Skin of body (tissue), 2 donors: ENCODE data around the gene GALNTL6. TPM values are rescaled to one million over a fixed set of nuclear protein-coding genes. Genes with fewer than 3 reads are reported as not detected.
"Not testable (repeated sequence)": the region's sequence is repeated elsewhere in the genome, so short reads cannot be mapped to it uniquely, and the experiment has no call there.

Experiments
- DNase-seq: peaks from one replicate; lab custom pipeline; 2025; lab: John Stamatoyannopoulos, UW
- total RNA-seq: library from RNA; depleted of rRNA; stranded (reverse); fragments of >200 nt; gene quantifications from one replicate; pipeline ENCODE4 v1.2.3, GENCODE V29; 2014

GALNTL6 gene
- total RNA-seq, 1 donor from 2014 or later: 0.99 TPM

DNA sequence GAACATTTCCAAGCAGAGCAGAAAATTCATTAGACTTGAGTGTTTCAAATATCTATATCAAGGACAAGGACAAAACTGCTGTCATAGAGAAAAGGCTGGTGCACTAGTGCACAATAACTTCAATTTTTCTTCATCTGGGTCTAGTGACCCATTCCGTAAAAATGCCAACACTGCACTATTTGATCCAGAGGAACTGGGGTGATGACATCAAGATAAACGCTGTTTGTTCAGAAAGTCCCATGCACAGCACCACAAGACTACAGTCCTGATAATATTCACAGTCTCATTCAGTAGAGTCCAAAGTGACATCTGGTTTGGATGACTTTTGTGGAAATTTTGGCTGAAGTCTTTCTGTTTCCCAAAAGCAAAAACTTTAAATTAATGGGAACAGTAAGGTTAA is 1051.9 kb downstream of the GALNTL6 start:
- no peak for DNase-seq

DNA sequence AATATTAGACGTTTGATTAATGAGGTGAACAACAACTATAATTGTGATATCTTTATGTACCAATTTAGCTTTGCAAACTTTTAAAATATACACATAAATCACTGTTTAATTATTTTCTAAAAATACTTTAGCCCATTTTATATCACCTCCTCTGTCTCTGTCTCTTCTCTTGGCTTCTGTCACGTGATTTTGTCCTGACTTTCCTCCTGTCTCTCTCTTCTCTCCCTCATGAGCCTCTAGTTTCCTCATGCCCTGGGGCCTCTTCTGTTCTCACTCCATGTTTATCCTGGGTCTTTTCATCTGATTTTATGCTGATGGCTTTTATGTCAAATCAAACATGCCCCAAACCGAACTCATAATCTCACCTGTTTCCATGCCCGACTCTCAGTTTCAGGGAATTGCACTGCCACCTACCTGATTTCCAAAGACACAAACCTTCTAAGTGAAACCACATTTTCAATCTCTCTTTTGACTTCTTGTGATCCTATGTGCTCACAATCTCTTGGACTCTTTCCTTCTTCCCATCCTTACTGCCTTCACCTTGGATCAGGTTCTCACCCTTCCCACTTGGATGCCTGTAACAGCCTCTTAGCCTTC is 1052.4 kb downstream of the GALNTL6 start:
- no peak for DNase-seq

DNA sequence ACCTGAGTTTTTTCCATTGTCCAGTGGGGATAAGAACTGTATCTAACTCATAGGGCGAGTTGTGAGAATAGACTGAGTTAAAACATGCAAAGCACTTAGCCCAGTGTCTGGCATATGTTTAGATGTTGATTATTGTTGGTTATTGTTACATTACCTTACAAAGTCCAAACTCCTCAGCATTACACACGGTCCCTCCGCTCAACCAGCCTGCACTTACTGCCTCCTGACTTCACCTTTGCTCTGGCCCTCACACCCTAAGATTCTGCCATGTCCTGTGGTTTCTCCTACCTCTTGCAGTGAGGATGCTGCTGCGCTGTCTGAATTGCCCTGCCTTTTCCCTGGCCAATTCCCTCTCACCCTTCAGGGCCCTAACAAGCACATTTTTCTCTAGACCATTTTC is 1053.2 kb downstream of the GALNTL6 start:
- DNase-seq: no peak

DNA sequence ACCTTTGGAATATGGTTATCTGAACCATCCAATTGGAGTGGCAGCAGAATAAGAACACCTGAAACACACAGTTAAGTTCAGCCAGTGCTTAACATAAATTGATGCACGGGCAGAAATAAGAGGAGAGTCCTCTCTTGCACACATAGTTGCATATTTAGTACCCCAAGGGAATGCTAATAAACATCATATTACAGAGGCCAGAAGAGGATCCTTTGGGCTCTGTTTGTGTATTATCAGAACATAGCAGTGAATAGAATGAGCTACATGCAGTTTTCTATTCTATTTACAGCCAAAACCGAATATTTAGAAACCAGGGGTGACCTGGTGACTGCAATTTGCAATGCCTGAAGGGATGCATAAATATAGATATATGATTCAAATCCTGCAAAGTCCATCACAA is 1054.6 kb downstream of the GALNTL6 start:
- DNase-seq: no peak

DNA sequence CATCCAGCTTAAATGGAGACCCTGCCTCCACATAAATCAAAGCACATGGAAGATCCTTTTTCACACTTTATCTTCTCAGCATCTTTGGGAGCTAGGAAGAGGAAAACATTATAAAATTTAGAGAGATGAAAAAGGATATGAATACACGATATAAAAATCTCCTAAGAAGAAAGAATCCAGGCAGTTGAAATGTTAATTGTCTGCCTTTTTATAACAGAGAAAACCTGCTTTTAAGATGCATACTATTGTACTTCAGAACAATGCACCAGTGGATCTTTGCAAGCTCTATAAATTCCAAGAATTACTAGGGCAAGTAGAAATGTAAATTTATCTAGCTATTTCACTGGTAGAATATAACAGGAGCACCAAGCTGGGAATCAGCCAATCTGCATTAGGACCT is 1055.1 kb downstream of the GALNTL6 start:
- DNase-seq: no peak

DNA sequence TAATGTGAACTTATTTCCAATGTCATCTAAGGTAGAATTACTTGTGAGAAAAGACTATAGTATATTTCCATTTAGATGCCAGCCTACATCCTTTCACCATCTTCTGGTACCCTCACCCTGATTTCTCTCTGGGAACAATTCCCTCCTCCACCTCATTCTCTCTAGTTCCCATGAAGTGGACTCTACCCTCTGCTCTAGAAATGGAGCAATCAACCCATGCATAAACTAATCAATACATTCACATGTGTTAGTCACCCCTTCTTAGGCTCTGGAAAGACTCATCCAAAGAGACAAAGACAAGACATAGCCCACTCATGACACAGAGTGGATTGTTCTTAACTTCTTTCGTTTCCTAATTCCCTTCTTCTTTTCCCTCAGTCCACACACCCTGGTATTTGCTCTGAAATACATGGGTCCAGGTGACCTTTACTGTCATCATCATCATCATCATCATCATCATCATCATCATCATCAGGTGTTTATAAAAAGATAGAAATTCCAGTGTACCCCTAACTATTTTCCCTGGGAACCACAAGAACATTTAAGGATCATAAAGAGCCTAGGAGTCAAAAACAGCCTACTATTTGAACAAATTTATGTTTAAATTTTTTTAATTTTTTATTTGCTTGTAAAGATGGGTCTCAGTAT is 1056.5 kb downstream of the GALNTL6 start:
- no peak for DNase-seq

DNA sequence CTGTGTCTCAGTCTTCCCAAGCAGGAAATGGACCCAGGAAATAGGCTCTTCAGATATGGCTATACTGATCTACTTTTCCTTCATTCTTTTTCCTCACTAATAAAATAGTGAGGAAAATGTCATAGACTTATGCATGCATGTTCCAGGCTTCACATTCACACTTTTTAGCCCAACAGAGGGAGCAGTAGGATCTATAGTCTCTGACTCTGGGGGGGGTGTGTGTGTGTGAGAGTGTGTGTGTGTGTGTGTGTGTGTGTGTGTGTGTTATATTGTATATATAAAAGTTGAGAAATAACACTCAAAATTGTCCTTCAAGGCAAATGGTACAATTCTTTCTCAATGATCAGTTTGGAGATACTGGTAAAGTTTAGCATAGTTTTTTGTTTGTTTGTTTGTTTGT is 1058.2 kb downstream of the GALNTL6 start:
- no peak for DNase-seq

DNA sequence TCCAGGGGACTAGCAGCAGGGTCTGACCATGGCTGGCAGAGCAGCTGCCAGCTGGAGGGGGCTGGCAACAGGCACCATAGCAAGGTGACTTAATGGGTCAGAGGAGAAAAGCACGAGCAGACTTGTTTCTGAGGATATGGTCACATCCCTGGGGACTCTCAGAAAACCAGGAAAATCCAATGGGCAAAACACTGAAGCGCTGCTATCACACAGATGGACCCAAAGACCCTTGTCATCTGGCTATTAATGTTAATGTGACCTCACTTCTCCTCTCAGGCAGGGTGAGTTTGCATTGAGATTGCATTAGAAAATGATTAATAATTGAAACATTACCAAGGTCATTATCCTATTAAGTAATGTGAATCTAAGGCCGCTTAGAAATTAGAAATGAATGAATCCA is 1061.7 kb downstream of the GALNTL6 start:
- no peak for DNase-seq

DNA sequence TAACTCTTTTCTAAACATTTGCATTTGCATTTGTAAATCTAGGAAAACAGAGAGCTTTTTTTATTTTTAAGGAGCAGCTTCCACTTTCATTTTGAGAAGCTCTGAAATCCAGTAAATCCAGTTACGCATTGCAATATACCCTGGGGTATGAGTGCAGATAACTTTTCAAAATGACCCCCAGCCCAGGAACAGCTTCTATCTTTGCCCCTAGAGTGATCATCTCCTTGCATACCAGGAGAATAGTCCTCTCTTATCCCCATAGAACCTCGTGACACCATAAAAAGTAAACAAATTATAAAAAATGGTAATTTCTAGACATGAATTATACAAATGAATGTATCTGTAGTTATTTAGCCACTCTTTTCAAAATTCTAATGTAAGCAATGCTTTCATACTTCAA is 1063.2 kb downstream of the GALNTL6 start:
- no peak for DNase-seq

DNA sequence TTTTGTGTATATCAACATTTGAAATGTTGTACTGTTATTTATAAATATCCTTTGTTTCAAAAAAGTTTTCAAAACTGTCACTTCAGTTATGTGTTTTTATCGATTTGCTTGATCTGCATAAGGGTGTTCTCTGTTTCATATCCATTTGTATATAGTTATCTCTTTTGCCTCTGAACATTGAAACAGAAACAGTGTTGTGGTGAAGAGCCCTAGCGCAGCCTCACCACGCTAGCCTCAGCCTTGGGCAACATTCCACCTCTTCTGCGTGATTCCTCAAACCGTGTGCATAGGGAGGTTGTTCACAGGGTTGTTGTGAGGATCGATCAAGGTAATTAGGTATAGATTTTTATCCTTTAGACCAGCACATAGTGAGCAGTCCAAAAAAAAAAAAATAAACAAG is 1068.4 kb downstream of the GALNTL6 start:
- no peak for DNase-seq

DNA sequence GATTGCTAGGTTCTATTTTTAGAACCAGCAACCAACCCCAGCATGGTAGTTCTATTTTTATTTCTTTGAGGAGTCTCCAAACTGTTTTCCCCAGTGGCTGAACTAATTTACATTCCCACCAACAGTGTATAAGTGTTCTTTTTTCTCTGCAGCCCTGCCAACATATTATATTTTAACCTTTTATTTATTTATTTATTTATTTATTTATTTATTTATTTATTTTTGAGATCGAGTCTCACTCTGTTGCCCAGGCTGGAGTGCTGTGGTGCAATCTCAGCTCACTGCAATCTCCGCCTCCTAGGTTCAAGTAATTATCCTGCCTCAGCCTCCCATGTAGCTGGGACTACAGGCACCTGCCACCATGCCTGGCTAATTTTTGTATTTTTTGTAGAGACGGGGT is 1074.2 kb downstream of the GALNTL6 start:
- not testable (repeated sequence) for DNase-seq

DNA sequence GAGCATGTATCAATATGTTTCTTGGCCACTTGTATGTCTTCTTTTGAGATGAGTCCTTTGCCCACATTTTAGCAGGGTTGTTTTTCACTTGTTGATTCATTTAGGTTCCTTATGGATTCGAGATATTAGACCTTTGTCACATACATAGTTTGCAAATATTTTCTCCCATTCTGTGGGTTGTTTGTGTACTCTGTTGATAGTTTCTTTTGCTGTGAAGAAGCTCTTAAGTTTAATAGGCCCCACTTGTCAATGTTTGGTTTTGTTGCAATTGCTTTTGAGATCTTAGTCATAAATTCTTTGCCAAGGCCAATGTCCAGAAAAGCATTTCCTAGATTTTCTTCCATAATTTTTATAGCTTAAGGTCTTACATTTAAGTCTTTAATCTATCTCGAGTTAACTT is 1074.8 kb downstream of the GALNTL6 start:
- DNase-seq: no peak

DNA sequence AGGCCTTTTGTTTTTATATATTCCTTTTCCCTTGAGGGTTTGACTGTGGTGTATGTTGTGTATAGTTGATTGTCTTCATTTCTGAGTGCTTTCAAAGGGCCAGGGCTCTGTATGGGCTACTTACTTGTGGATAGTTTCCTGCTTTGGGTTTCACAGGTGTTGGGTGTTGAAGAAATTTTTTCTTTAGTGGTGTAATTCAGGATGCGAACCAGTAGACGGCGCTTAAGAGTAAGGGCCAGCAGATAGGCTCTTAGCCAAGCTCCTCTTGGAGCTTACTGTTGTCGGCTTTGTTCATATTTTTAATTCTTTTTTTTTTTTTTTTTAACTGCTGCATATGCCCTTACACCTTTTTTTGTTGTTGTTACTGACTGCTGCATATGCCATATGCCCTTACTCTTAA is 1079.1 kb downstream of the GALNTL6 start:
- DNase-seq: no peak

DNA sequence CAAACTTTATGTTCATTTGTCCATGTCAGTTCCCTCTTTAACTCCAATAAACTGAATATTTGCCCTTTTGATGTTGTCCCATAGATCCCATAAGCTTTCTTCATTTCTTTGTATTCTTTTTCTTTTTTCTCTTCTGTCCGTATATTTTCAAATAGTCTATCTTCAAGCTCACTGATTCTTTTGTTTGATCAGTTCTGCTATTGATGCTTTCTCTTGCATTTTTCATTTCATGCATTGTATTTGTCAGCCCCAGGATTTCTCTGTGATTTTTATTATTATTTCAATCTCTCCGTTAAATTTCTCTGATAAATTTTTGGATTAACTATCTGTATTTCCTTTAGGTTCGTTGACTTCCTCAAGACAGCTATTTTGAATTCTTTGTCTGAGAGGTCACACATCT is 1082.5 kb downstream of the GALNTL6 start:
- no peak for DNase-seq

DNA sequence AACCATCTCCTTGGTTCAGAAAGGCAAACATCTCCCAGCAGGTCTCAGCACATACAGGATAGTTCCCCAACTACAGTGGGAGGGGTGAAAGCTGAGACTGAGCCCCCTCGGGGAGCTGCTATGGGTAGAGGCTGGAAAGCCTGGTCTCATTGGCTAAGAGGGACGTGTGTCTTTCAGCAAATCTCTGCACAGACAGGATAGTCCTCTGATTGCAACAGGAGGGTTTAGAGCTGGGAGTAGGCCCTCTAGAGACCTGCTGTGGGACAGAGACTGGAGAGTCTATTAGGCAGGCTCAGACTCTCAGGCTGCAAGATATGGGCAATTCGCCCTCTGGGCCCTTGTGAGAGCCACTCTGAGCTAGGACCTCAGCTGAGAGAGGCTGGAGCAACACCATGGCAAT is 1083.8 kb downstream of the GALNTL6 start:
- DNase-seq: no peak

DNA sequence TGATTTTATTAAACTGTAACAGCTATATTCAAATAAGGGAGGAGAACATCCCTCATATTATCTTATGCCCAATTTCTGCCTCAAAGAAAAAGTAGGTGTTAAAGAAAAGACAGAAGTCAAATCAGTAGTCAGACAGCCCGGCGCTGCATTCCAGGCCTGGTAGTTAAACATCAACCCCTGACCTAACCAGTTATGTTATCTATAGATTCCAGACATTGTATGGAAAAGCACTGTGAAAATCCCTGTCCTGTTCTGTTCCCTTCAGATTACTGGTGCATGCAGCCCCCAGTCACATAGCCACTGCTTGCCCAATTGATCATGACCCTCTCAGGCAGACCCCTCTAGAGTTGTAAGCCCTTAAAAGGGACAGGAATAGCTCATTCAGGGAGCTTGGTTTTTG is 1085.5 kb downstream of the GALNTL6 start:
- DNase-seq: no peak

DNA sequence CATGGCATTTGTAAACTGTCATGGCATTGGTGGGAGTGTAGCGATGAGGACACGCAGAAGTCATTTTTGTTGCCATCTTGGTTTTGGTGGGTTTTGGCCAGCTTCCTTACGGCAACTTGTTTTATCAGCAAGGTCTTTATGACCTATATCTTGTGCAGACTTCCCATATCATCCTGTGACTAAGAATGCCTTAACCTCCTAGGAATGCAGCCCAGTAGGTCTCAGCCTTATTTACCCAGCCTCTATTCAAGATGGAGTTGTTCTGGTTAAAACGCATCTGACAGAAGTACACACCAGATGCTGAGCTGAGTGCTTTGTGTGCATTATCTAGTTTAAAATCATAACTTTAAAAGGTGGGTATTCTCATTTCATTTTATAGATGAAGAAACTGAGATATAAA is 1086.7 kb downstream of the GALNTL6 start:
- no peak for DNase-seq

DNA sequence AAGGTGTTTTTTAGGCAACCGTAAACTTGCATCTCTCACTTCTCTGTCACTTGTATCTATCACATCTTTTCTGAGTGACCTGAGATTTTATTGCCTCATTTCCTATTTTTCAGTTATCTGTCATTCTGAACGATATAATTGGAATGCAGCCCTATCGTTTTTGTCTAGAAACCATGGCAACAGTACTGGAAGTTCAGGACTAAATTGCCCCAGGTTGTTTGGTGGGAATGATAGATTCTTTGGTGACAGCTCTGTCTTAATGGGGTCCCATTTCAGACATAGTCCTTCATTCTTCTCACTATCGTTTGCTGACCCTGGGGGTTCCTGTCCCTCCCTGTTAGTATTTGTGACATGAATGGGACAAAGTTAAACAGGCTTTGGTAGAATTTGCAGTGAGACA is 1087.7 kb downstream of the GALNTL6 start:
- no peak for DNase-seq

DNA sequence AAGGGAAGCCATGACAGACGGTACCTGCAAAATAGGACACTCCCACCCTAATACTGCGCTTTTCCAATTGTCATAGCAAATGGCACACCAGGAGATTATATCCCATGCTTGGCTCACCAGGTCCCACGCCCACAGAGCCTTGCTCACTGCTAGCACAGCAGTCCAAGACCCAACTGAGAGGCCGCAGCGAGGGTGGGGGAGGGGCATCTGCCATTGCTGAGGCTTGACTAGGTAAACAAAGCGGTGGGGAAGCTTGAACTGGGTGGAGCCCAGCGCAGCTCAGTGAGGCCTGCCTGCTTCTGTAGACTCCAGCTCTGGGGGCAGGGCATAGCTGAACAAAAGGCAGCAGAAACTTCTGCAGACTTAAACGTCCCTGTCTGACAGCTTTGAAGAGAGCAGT is 1099.3 kb downstream of the GALNTL6 start:
- not testable (repeated sequence) for DNase-seq

DNA sequence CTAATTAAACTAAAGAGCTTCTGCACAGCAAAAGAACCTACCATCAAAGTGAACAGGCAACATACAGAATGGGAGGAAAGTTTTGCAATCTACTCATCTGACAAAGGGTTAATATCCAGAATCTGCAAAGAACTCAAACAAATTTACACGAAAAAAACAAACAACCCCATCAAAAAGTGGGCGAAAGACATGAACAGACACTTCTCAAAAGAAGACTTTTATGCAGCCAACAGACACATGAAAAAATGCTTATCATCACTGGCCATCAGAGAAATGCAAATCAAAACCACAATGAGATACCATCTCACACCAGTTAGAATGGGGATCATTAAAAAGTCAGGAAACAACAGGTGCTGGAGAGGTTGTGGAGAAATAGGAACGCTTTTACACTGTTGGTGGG is 1104.2 kb downstream of the GALNTL6 start:
- not testable (repeated sequence) for DNase-seq

DNA sequence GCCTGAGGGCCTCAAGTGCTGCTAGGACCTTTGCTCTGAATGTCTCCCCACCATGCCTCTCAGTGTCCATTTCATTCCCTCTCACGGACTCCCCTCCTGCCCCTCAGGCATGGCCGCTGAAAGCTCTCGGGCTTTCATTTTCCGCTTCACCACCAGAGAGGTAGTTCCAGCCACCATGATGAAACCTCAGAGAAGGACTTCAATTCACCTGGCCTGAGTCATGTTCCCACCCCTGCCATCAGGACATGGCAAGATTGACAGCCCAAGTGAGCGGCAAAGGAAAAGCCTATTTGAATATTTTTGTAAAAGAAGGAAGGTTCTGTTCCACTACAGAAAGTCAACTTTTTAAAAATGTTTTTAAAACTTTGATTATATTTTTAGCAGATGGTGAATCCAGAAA is 1106.1 kb downstream of the GALNTL6 start:
- no peak for DNase-seq

DNA sequence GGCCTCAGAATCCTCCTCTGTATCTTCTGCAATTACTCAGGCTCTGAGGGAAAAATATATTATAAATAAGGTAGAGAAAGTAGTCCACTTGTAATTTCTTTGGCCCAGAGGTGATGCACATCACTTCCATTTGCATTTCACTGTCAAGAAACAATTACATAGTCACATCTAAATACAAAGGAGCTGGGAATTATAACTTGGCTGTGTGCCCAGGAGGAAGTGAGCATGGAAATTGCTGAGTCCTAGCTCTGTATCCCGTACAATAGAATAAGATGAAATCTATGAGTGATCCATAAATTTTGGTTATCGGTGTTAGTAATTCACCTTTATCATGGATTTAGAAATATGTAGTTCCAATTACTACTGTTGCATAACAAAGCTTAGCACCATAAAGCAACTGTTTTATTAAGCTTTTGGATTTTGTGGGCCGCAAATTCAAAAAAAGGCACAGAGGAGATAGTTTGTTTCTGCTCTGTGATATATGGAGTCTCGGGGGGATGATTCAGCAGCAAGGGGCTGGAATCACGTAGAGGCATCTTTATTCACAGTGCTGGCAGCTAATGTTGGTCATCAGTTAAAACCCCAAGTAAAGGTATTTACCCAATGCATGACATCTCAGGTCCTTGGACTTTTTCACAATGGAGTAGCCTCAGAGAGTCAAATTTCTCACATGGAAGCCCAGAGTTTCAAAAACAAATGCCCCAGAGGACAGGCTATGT is 1114.1 kb downstream of the GALNTL6 start:
- DNase-seq: no peak

DNA sequence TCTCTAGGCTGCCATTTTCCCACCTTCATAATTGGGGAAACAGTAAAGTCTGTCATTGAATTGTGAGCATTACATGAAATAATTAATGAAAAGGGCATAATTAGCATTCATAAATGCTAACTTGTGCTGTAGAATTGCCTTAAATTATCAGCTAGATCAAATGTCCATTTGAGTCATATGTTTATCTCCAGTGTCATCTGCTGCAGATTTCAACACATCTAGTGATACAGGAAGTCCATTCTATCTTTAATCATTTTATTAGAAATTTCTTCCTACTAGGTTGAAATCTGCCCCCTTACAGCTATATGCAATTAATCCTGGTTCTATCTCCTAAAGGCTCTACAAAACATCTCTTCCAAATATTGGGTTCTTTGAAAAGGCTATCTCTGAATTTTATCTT is 1115.1 kb downstream of the GALNTL6 start:
- no peak for DNase-seq
